ENCODE results near the gene FXYD4. TPM values are rescaled to one million over a fixed set of nuclear protein-coding genes. Genes with fewer than 3 reads are reported as not detected.

Gene FXYD4
- total RNA-seq, 6 experiments from 2014 or later = not detected

DNA sequence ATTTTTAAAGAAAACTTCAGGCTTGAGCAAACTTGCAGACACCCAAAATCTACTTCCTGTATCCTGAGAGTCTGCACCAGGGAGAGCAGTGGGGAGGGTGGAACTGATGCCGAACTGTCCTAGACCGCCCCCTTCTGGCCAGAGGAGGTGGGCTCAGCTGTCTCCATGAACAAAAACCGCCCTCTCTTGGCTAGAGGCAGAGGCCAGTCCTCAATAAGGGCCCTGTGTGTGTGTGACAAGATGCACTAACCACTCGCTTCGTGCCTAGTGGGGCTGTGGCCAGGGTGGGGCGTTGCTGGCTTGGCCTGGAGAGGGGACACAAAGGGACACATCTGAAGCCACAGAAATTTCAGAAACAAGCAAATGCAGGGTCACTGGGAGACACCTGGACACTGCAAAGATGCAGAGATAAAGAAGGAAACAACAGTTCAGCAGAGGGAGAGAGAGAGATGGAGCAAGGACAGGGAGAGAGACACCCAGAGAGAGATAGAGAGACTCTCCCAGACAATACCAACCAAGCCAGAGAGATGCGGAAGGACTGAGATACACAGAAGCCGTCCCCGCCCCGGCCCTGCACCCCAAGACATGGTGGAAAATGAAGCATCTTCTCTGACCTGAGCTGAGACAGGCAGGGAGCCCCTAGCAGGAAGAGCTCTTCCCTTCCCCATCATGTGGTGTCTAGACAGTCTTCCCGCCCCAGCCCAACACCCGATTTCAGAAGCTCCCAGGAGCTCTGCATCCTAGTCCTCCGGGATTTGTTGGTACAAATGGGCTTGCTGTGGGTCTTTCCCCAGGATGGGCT lies 22.7 kb upstream of the FXYD4 start:
- H3K4me3 ChIP-seq = no peak overlapping the region
- peak; percentile 99 to 100 (median 100) for ATAC-seq
- no peaks in the 10 kb centered on the region for H3K27me3 ChIP-seq
- intact Hi-C loops (cut with DNase I) = loop anchor here in 1 of 2 donors (10.0 kb wide), 1 partner anchor 54 kb away; no protein-coding TSS in a partner anchor
- WGBS (ENCODE audit: insufficient coverage, low coverage, low lambda C conversion rate, missing lambda C conversion rate) = 44% methylated on average over 7 of the region's 13 CpGs
- H3K27ac ChIP-seq = no peak overlapping the region
- peak; percentile 84 to 87 (median 85) for DNase-seq
- TF ChIP-seq, protein P1, sequence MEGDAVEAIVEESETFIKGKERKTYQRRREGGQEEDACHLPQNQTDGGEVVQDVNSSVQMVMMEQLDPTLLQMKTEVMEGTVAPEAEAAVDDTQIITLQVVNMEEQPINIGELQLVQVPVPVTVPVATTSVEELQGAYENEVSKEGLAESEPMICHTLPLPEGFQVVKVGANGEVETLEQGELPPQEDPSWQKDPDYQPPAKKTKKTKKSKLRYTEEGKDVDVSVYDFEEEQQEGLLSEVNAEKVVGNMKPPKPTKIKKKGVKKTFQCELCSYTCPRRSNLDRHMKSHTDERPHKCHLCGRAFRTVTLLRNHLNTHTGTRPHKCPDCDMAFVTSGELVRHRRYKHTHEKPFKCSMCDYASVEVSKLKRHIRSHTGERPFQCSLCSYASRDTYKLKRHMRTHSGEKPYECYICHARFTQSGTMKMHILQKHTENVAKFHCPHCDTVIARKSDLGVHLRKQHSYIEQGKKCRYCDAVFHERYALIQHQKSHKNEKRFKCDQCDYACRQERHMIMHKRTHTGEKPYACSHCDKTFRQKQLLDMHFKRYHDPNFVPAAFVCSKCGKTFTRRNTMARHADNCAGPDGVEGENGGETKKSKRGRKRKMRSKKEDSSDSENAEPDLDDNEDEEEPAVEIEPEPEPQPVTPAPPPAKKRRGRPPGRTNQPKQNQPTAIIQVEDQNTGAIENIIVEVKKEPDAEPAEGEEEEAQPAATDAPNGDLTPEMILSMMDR (IDR thresholded peaks at IDR 0.05) = peak; percentile 93 to 95 (median 95)
- TF ChIP-seq POLR2A (IDR thresholded peaks at IDR 0.05) = no peak
- no peaks in the 10 kb centered on the region for H3K36me3 ChIP-seq
- H3K4me1 ChIP-seq = no peaks in the 10 kb centered on the region
- H3K9me3 ChIP-seq = no peaks in the 10 kb centered on the region

DNA sequence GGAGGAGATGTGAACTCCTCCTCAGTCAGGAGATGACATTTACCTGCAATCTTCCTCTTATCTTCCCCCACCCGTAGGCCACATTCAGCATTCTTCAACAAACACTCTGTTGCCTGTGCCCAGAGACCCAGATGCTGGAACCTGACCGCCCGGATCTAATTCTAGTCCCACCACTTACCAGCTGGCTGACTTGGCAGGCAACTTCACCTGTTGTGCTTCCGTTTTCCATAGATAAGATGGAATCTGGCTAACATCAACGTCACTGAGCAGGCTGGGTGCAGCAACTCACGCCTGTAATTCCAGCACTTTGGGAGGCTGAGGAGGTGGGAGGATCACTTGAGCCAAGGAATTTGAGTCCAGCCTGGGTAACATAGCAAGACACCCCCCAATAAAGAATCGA lies 21.3 kb upstream of the FXYD4 start:
- ATAC-seq = no peak
- no peaks in the 10 kb centered on the region for H3K27me3 ChIP-seq
- intact Hi-C loops (cut with DNase I) = loop anchor here in 1 of 2 donors (5.0 kb wide), 1 partner anchor 53 kb away; no protein-coding TSS in a partner anchor
- no peaks in the 10 kb centered on the region for H3K36me3 ChIP-seq
- H3K27ac ChIP-seq = no peak overlapping the region
- H3K4me1 ChIP-seq = no peaks in the 10 kb centered on the region
- no peaks in the 10 kb centered on the region for H3K9me3 ChIP-seq
- WGBS (ENCODE audit: insufficient coverage, low coverage, low lambda C conversion rate, missing lambda C conversion rate) = 55% methylated on average over 4 of the region's 7 CpGs
- no peak for TF ChIP-seq POLR2A (IDR thresholded peaks at IDR 0.05)
- TF ChIP-seq, protein P1 (IDR thresholded peaks at IDR 0.05) = no peak
- DNase-seq = no peak
- no peak overlapping the region for H3K4me3 ChIP-seq

DNA sequence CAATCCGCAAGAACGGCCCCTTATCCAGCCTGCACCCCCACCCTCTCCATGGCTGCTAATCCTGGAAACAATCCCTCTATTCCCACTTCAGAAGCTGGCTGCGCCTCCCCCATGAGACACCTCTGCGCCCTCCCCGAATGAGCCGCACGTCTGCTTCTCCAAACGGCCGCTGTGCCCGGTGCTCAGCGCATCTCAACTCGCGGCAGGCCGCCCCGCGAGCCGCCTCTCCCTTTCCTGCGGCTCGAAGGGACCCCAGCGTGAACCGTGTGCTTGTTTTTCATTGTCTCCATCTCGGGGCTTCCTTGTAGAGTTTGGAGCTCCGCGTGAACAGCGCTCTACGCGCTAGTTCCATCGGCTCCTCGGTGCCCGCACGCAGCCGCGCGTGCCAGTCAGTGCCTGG lies 20.8 kb upstream of the FXYD4 start:
- intact Hi-C loops (cut with DNase I) = loop anchor here in 1 of 2 donors (5.0 kb wide), 1 partner anchor 53 kb away; no protein-coding TSS in a partner anchor
- no CpG with 5 or more reads among the region's 34 CpGs for WGBS (ENCODE audit: insufficient coverage, low coverage, low lambda C conversion rate, missing lambda C conversion rate)

DNA sequence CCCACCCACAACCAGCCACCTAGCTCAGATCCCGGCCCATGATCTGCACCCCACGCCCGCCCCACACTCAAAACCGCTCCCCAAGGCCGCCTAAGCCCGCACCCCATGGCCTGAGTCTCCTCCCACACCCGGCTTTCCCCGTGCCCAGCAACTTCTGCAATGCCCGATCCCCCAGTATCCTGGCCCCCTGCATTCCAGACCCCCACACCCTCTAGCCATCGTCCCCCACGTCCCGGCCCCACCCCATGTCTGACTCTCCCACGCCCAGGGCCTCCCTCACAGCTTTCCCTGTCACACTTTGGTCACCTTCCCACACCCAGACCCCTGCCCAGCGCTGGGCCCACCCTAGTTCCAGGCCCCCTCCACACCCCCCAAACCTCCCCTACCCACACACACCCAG lies 20.1 kb upstream of the FXYD4 start:
- TF ChIP-seq, protein P1 (IDR thresholded peaks at IDR 0.05) = no peak
- TF ChIP-seq POLR2A (IDR thresholded peaks at IDR 0.05) = no peak
- intact Hi-C loops (cut with DNase I) = loop anchor here in 1 of 2 donors (5.0 kb wide), 1 partner anchor 54 kb away; no protein-coding TSS in a partner anchor
- no peak overlapping the region for H3K4me3 ChIP-seq
- no peaks in the 10 kb centered on the region for H3K9me3 ChIP-seq
- ATAC-seq (no peak), DNase-seq (no peak)
- H3K27ac ChIP-seq = no peak overlapping the region
- no peaks in the 10 kb centered on the region for H3K27me3 ChIP-seq
- H3K4me1 ChIP-seq = no peaks in the 10 kb centered on the region
- H3K36me3 ChIP-seq = no peaks in the 10 kb centered on the region
- WGBS (ENCODE audit: insufficient coverage, low coverage, low lambda C conversion rate, missing lambda C conversion rate) = 44% methylated on average over 8 of the region's 14 CpGs

More for the DNA sequence above, 20.8 kb upstream of the FXYD4 start:
- Histone ChIP-seq H3K36me3 (no peaks in the 10 kb centered on the region), H3K4me3 (no peak overlapping the region), H3K27me3 (no peaks in the 10 kb centered on the region), H3K9me3 (no peaks in the 10 kb centered on the region), H3K4me1 (no peaks in the 10 kb centered on the region), H3K27ac (no peak overlapping the region)
- no peak for DNase-seq
- TF ChIP-seq, protein P1 (IDR thresholded peaks at IDR 0.05) = no peak
- no peak for TF ChIP-seq POLR2A (IDR thresholded peaks at IDR 0.05)
- ATAC-seq = no peak
